ENCODE results near the gene PTDSS2. TPM values are rescaled to one million over a fixed set of nuclear protein-coding genes. Genes with fewer than 3 reads are reported as not detected.

The PTDSS2 gene
- total and polyA plus RNA-seq, 2 of the 13 experiments (the other 11 are each of a cell fraction or from before 2014, with no cell fraction given), result 21.7 to 26.4 TPM

DNA sequence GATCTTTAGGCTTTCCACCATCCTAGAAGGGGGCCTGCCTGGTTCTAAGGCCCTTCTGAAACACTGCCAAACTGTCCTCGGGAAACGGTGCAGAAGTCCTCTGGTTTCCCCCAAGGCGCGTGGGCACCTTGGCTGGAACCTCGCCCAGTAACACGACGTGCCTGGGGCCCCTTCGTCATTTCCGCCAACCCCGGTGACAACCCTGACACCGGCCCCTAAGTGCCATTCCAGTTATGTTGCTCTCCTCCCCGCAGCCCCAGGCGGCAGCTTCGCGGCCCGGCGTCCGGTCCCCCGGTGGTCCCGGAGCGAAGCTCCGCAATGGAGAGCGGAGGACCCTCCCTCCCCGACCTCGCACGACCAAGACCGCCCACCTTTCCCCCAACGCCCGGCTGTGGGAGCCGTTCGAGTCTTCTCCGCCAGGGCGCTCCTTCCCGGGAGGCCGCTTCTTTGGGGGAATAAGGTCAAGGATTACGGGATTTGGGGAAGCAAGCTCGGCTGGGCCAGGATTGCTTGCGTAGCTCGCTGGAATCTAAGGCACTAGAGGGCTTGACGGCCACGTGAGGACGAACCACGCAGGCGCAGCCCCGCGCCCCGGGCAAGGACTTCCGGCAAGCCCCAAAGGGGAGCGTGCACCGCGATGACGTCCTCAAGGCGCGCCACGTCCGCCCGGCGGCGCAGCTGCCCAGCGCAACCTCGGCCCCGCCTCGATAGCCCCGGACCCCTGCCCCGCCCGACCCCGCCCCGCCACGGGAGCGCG, 56.3 kb downstream of the PTDSS2 start (continued):
- TF ChIP-seq CHCHD3 (CRISPR knock-in tag; IDR thresholded peaks at IDR 0.05) (no peak), ETS1 (CRISPR knock-in tag; IDR thresholded peaks at IDR 0.05) (no peak), NCOA2 (CRISPR knock-in tag; IDR thresholded peaks at IDR 0.05) (no peak; the same call in 1 of the 2 replicates), DRAP1 (CRISPR knock-in tag; IDR thresholded peaks at IDR 0.05) (no peak), MIER2 (CRISPR knock-in tag; IDR thresholded peaks at IDR 0.05) (no peak), TSC22D2 (CRISPR knock-in tag; IDR thresholded peaks at IDR 0.05; ENCODE audit: borderline replicate concordance) (no peak), ZNF510 (CRISPR knock-in tag; IDR thresholded peaks at IDR 0.05; ENCODE audit: low read depth) (0 out of 2 replicates have a peak, but pooled peaks have one; percentile 46), RXRB (CRISPR knock-in tag; IDR thresholded peaks at IDR 0.05; ENCODE audit: borderline replicate concordance) (no peak; the same call in 1 of the 2 replicates), HES4 (CRISPR knock-in tag; IDR thresholded peaks at IDR 0.05; ENCODE audit: borderline replicate concordance) (peak; percentile 63; the same call in 1 of the 2 replicates), ZNF333 (CRISPR knock-in tag; IDR thresholded peaks at IDR 0.05; ENCODE audit: borderline replicate concordance) (0 out of 2 replicates have a peak, but pooled peaks have one; percentile 62), ZNF724P (CRISPR knock-in tag; IDR thresholded peaks at IDR 0.05; ENCODE audit: borderline replicate concordance) (no peak; the same call in 1 of the 2 replicates), RBM39 (IDR thresholded peaks at IDR 0.05; ENCODE audit: low read depth, low read length, poor library complexity, severe bottlenecking) (peak; percentile 91), LCORL (IDR thresholded peaks at IDR 0.05) (no peak), LCORL (CRISPR knock-in tag; IDR thresholded peaks at IDR 0.05) (peak; percentile 51), SALL2 (CRISPR knock-in tag; IDR thresholded peaks at IDR 0.05) (0 out of 2 replicates have a peak, but pooled peaks have one; percentile 9), ATF7 (IDR thresholded peaks at IDR 0.05) (no peak), ATF7 (CRISPR knock-in tag; IDR thresholded peaks at IDR 0.05) (no peak; the same call in 1 of the 2 replicates), CBX1 (IDR thresholded peaks at IDR 0.05; ENCODE audit: low read depth) (no peak), ZNF230 (CRISPR knock-in tag; IDR thresholded peaks at IDR 0.05) (no peak; the same call in 1 of the 2 replicates)
- TF ChIP-seq, protein P1, sequence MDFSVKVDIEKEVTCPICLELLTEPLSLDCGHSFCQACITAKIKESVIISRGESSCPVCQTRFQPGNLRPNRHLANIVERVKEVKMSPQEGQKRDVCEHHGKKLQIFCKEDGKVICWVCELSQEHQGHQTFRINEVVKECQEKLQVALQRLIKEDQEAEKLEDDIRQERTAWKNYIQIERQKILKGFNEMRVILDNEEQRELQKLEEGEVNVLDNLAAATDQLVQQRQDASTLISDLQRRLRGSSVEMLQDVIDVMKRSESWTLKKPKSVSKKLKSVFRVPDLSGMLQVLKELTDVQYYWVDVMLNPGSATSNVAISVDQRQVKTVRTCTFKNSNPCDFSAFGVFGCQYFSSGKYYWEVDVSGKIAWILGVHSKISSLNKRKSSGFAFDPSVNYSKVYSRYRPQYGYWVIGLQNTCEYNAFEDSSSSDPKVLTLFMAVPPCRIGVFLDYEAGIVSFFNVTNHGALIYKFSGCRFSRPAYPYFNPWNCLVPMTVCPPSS (IDR thresholded peaks at IDR 0.05), result no peak
- TF ChIP-seq, protein P2, sequence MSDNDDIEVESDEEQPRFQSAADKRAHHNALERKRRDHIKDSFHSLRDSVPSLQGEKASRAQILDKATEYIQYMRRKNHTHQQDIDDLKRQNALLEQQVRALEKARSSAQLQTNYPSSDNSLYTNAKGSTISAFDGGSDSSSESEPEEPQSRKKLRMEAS (IDR thresholded peaks at IDR 0.05), result peak; percentile 86
- TF ChIP-seq, protein P3, sequence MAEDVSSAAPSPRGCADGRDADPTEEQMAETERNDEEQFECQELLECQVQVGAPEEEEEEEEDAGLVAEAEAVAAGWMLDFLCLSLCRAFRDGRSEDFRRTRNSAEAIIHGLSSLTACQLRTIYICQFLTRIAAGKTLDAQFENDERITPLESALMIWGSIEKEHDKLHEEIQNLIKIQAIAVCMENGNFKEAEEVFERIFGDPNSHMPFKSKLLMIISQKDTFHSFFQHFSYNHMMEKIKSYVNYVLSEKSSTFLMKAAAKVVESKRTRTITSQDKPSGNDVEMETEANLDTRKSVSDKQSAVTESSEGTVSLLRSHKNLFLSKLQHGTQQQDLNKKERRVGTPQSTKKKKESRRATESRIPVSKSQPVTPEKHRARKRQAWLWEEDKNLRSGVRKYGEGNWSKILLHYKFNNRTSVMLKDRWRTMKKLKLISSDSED (CRISPR knock-in tag; IDR thresholded peaks at IDR 0.05), result no peak
- TF ChIP-seq, protein P4, sequence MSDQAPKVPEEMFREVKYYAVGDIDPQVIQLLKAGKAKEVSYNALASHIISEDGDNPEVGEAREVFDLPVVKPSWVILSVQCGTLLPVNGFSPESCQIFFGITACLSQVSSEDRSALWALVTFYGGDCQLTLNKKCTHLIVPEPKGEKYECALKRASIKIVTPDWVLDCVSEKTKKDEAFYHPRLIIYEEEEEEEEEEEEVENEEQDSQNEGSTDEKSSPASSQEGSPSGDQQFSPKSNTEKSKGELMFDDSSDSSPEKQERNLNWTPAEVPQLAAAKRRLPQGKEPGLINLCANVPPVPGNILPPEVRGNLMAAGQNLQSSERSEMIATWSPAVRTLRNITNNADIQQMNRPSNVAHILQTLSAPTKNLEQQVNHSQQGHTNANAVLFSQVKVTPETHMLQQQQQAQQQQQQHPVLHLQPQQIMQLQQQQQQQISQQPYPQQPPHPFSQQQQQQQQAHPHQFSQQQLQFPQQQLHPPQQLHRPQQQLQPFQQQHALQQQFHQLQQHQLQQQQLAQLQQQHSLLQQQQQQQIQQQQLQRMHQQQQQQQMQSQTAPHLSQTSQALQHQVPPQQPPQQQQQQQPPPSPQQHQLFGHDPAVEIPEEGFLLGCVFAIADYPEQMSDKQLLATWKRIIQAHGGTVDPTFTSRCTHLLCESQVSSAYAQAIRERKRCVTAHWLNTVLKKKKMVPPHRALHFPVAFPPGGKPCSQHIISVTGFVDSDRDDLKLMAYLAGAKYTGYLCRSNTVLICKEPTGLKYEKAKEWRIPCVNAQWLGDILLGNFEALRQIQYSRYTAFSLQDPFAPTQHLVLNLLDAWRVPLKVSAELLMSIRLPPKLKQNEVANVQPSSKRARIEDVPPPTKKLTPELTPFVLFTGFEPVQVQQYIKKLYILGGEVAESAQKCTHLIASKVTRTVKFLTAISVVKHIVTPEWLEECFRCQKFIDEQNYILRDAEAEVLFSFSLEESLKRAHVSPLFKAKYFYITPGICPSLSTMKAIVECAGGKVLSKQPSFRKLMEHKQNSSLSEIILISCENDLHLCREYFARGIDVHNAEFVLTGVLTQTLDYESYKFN (CRISPR knock-in tag; conservative IDR thresholded peaks at IDR 0.05), result no peak; the same call in 1 of the 2 replicates
